T47D (cell line): ENCODE results near the gene SHROOM3.

ENCODE experiments used
- DNase-seq, 2 experiments: peaks; one replicate each; pipeline versions ENCODE4 v3.0.0 to v3.0.0-alpha.2; 2011 to 2012; ENCODE audit warnings: low read depth in 1 of 2, low spot score in 1 of 2
- JUND ChIP-seq: IDR thresholded peaks from 2 replicates; pipeline ENCODE4 v1.6.1; 2012; ENCODE audit warnings: low read depth
- in situ Hi-C: cut with HindIII; loops from 2 replicates; pipeline ENCODE4 v1.10.0; 2016; ENCODE audit warnings: low sequenced_read_pairs, low pct_unique_long_range_greater_than_20kb

Gene SHROOM3

DNA sequence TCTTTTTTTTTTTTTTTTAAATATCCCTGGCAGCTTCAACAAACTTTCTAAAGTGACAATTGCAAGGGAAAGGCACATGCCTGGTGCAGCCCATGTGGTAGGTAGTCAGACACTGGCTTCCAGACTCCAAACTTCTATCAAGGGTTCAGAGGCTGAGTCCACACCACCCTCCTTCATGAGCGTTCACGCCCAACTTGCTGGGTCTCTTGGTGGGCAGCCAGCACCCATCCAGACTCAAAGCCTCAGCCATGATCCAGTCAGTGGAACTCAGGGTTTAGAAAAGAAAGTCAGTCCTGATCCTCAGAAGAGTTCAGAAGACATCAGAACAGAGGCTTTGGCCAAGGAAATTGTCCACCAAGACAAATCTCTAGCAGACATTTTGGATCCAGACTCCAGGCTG lies 321.4 kb downstream of the SHROOM3 start:
- in situ Hi-C loops, result no loop called here
- TF ChIP-seq JUND, result no peak

GRCh38 chr4:76757418-76757939 lies 322.4 kb downstream of the SHROOM3 start:
- no peak for TF ChIP-seq JUND
- in situ Hi-C loops, result no loop called here
- no peak for DNase-seq

More for the DNA sequence above, 321.4 kb downstream of the SHROOM3 start:
- no peak for DNase-seq

- in situ Hi-C loops, result no loop called here
- no peak for TF ChIP-seq JUND
- peak in 1 of 2 experiments; percentile 71 for DNase-seq
These were observed 323.4 kb downstream of the SHROOM3 start for GRCh38 chr4:76758290-76758882.

DNA sequence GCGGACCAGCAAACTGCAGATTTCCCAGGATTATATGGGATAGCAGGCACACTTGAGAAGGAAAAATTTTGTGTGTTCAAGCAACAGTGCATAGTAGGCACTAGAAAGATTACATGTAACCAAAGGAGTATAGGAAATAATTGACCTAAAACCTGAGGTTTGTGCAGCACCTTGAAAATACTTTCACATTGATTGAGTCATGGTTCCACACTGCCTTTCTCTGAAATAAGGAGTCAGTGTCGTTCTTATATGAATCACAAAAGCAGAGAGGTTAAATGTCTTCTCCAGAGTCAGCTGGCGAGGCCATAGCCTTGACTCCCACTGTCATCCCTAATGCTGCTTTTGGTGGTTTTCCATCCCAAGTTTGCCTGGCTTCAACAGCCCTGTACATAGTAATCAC lies 324.0 kb downstream of the SHROOM3 start:
- no peak for TF ChIP-seq JUND
- DNase-seq, result no peak
- in situ Hi-C loops, result no loop called here

DNA sequence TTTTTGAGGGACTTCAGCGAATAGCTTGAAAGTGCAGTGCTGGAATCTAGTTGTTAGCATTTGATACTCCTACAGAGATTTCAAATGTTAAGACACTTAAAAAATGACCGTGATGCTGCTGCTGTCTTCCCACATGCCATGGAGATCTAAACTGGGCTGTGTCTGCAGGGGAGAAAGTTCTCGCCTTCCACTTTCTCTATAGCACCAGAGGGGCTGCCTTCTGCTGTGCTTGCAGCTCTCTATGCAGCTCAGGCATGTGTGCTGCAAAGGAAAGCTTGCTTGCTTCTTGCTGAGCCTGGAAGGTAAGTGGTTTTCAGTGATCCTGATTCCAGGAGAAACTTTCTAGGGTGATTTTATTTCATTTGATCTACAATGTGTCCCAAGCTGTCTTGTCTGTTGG lies 325.2 kb downstream of the SHROOM3 start:
- no peak for DNase-seq
- in situ Hi-C loops, result no loop called here
- TF ChIP-seq JUND, result no peak

GRCh38 chr4:76762137-76763130 lies 327.4 kb downstream of the SHROOM3 start:
- no peak for DNase-seq
- TF ChIP-seq JUND, result no peak
- in situ Hi-C loops, result no loop called here

- DNase-seq, result no peak
- TF ChIP-seq JUND, result no peak
- in situ Hi-C loops, result no loop called here
These were observed 329.2 kb downstream of the SHROOM3 start for GRCh38 chr4:76764251-76764650.

- in situ Hi-C loops, result no loop called here
- TF ChIP-seq JUND, result no peak
- no peak for DNase-seq
These were observed 330.6 kb downstream of the SHROOM3 start for GRCh38 chr4:76765473-76766183.

DNA sequence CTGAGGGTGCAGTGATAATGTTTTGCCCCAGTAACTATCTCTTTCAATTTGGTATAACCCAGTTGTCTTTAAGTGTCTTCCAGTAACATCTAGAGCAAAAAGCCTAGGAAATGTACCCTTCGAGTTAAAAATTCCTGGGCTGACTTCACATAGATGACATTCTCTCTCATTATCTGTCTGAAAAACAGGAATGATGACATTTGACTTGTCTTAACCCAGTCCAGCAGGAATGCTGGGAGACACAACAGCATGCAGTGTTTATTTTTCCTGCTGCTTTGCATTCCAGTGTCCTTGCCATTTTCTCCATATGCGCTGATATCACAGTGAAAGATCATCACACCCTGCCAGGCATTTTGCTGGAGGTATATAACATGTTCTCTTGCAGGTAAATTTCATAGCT lies 333.0 kb downstream of the SHROOM3 start:
- in situ Hi-C loops, result no loop called here
- peak; percentile 54; the same call in 1 of the 2 replicates for TF ChIP-seq JUND

GRCh38 chr4:76772498-76773106 lies 337.6 kb downstream of the SHROOM3 start:
- TF ChIP-seq JUND, result no peak
- DNase-seq, result no peak
- in situ Hi-C loops, result no loop called here

More for the DNA sequence above, 333.0 kb downstream of the SHROOM3 start:
- DNase-seq, result peak in 1 of 2 experiments; percentile 80

- in situ Hi-C loops, result no loop called here
- DNase-seq, result no peak
- no peak for TF ChIP-seq JUND
These were observed 338.7 kb downstream of the SHROOM3 start for GRCh38 chr4:76773766-76774165.

- in situ Hi-C loops, result no loop called here
- no peak for TF ChIP-seq JUND
- DNase-seq, result no peak
These were observed 344.9 kb downstream of the SHROOM3 start for GRCh38 chr4:76779740-76780459.
